MM.1S (cell line): ENCODE data around the gene POMC.

ENCODE experiments used
- DNase-seq: peaks from one replicate; pipeline ENCODE4 v3.0.0-alpha.2; 2015
- H2AFZ ChIP-seq: fragments of 300-600 bp; sonication (generic); 2 replicates; pipeline ENCODE4 v1.6.0; 2016; ENCODE audit warnings: antibody characterized with exemption, low read length
- H3F3A ChIP-seq: fragments of 300-600 bp; sonication (generic); 2 replicates; pipeline ENCODE4 v1.6.1; 2016; ENCODE audit warnings: mild to moderate bottlenecking, antibody characterized with exemption, low read length, moderate library complexity, mixed read lengths; ENCODE audit not compliant: insufficient read depth
- H3K27ac ChIP-seq: fragments of 300-600 bp; sonication (generic); 2 replicates; pipeline ENCODE4 v1.5.1; 2016; ENCODE audit warnings: mild to moderate bottlenecking, low read length
- H3K27me3 ChIP-seq: fragments of 300-600 bp; sonication (generic); replicated peaks from 2 replicates; pipeline ENCODE4 v1.6.0; 2016; ENCODE audit warnings: low read length; ENCODE audit not compliant: insufficient read depth
- H3K36me3 ChIP-seq: fragments of 300-600 bp; sonication (generic); replicated peaks from 2 replicates; pipeline ENCODE4 v1.6.1; 2016; ENCODE audit warnings: mild to moderate bottlenecking, low read length, mixed read lengths; ENCODE audit not compliant: insufficient read depth
- H3K4me1 ChIP-seq: fragments of 300-600 bp; sonication (generic); 2 replicates; pipeline ENCODE4 v1.6.1; 2016; ENCODE audit warnings: low read length, mixed read lengths
- H3K4me2 ChIP-seq: fragments of 300-600 bp; sonication (generic); 2 replicates; pipeline ENCODE4 v1.6.0; 2016; ENCODE audit warnings: low read depth, low read length
- H3K4me3 ChIP-seq: fragments of 300-600 bp; sonication (generic); 2 replicates; pipeline ENCODE4 v1.5.1; 2016; ENCODE audit warnings: low read length, mixed read lengths
- H3K79me2 ChIP-seq: fragments of 300-600 bp; sonication (generic); 2 replicates; pipeline ENCODE4 v1.6.1; 2016; ENCODE audit warnings: mixed run types, low read length, mixed read lengths
- H3K9ac ChIP-seq: fragments of 300-600 bp; sonication (generic); 2 replicates; pipeline ENCODE4 v1.6.1; 2016; ENCODE audit warnings: low read length, mixed read lengths
- H3K9me2 ChIP-seq: fragments of 300-600 bp; sonication (generic); replicated peaks from 2 replicates; pipeline ENCODE4 v1.6.1; 2016; ENCODE audit warnings: mild to moderate bottlenecking, low read length, mixed read lengths; ENCODE audit not compliant: insufficient read depth
- H3K9me3 ChIP-seq: fragments of 300-600 bp; sonication (generic); replicated peaks from 2 replicates; pipeline ENCODE4 v1.6.1; 2016; ENCODE audit warnings: mild to moderate bottlenecking, low read length, mixed read lengths; ENCODE audit not compliant: insufficient read depth
- H4K20me1 ChIP-seq: fragments of 300-600 bp; sonication (generic); 2 replicates; pipeline ENCODE4 v1.6.1; 2016; ENCODE audit warnings: mild to moderate bottlenecking, low read length, moderate library complexity, mixed read lengths; ENCODE audit not compliant: insufficient read depth
- EZH2 ChIP-seq: fragments of 300-600 bp; sonication (generic); optimal IDR thresholded peaks from 2 replicates; pipeline ENCODE3; 2017; ENCODE audit warnings: low read depth, mild to moderate bottlenecking, antibody characterized with exemption, low read length, mixed read lengths
- EZH2phosphoT487 ChIP-seq: fragments of 300-600 bp; sonication (generic); IDR thresholded peaks from 2 replicates; pipeline ENCODE4 v1.6.1; 2018; ENCODE audit warnings: antibody characterized with exemption, low read length
- TF ChIP-seq, protein P1 (sequence below): fragments of 300-600 bp; sonication (generic); IDR thresholded peaks from 2 replicates; pipeline ENCODE4 v1.5.1; 2016; ENCODE audit warnings: antibody characterized with exemption, low read length, mixed read lengths

Gene POMC

DNA sequence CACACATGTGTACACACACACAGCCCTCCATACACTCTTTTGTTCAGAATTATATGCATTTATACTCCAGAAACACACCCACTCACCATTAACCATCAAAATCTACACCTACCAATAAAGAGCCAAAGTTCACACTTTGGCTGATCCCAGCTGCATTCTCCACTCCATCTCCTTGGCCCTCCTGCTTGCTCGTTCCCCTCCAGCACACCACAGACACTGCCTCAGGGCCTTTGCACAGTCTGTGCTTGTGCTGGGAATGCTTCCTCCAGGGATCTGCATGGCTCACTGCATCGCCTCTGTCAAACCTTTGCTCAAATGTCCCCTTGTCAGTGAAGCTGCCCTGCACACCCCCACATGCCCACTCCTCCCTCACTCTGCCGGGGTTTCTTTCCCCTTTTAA is 46.0 kb downstream of the POMC start:
- no peak overlapping the region for H3K9ac ChIP-seq
- H3K9me3 ChIP-seq, result no peaks in the 10 kb centered on the region
- no peak for TF ChIP-seq EZH2
- TF ChIP-seq, protein P1, sequence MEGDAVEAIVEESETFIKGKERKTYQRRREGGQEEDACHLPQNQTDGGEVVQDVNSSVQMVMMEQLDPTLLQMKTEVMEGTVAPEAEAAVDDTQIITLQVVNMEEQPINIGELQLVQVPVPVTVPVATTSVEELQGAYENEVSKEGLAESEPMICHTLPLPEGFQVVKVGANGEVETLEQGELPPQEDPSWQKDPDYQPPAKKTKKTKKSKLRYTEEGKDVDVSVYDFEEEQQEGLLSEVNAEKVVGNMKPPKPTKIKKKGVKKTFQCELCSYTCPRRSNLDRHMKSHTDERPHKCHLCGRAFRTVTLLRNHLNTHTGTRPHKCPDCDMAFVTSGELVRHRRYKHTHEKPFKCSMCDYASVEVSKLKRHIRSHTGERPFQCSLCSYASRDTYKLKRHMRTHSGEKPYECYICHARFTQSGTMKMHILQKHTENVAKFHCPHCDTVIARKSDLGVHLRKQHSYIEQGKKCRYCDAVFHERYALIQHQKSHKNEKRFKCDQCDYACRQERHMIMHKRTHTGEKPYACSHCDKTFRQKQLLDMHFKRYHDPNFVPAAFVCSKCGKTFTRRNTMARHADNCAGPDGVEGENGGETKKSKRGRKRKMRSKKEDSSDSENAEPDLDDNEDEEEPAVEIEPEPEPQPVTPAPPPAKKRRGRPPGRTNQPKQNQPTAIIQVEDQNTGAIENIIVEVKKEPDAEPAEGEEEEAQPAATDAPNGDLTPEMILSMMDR, result no peak
- TF ChIP-seq EZH2phosphoT487, result no peak
- no peaks in the 10 kb centered on the region for H4K20me1 ChIP-seq
- no peak overlapping the region for H3K4me3 ChIP-seq
- H3K27me3 ChIP-seq, result no peaks in the 10 kb centered on the region
- H3K36me3 ChIP-seq, result no peaks in the 10 kb centered on the region
- no peaks in the 10 kb centered on the region for H3F3A ChIP-seq
- no peak overlapping the region for H2AFZ ChIP-seq
- no peaks in the 10 kb centered on the region for H3K4me1 ChIP-seq
- no peak overlapping the region for H3K27ac ChIP-seq
- no peak for DNase-seq
- H3K4me2 ChIP-seq, result no peak overlapping the region
- H3K79me2 ChIP-seq, result no peaks in the 10 kb centered on the region
- no peaks in the 10 kb centered on the region for H3K9me2 ChIP-seq

DNA sequence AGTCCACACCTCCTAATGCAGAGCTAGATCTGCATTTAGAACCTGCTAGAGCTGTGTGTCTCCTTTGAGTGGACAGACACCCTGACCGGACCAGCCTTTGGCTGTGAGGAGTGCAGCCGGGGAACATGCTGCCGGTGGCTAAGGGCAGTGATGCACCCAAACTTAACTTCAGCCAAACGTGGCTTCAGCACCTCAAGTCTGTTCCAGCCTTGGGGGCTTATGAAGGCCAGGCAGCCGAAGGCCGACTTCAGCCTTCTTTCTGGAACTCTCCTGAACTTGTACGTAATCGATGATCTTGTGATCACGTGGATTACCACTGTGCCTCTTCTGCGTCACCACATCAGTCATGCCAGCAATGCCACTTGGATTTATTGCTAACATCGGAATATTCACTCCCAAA is 49.1 kb downstream of the POMC start:
- H3K79me2 ChIP-seq, result no peaks in the 10 kb centered on the region
- H3K36me3 ChIP-seq, result no peaks in the 10 kb centered on the region
- no peak overlapping the region for H3K4me2 ChIP-seq
- DNase-seq, result no peak
- H3K4me1 ChIP-seq, result no peaks in the 10 kb centered on the region
- H2AFZ ChIP-seq, result no peak overlapping the region
- H3F3A ChIP-seq, result no peaks in the 10 kb centered on the region
- TF ChIP-seq, protein P1, result no peak
- TF ChIP-seq EZH2phosphoT487 (no peak), EZH2 (no peak)
- H3K9ac ChIP-seq, result no peak overlapping the region
- H3K27me3 ChIP-seq, result no peaks in the 10 kb centered on the region
- H3K4me3 ChIP-seq, result no peak overlapping the region
- no peaks in the 10 kb centered on the region for H3K9me3 ChIP-seq
- H4K20me1 ChIP-seq, result no peaks in the 10 kb centered on the region
- no peaks in the 10 kb centered on the region for H3K9me2 ChIP-seq
- H3K27ac ChIP-seq, result no peak overlapping the region

DNA sequence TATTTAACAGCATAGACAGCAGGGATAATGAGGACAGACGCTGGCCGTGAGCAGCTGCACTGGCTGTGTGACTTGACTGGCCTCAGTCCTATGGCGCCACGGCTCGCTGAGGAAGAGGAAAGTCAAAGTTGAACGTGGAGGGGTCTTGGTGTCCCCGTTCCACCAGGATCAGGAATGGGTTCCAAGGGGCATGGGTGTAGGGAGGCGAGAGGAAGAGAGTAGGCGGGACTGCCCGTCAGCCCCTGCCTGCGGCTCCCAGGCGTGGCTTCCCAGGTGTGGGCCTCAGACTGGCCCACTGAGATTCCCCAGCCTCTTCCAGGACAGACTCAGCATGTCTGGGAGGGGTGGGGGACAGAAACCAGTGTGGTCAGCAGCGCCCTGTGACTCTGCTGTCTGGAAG is 51.4 kb downstream of the POMC start:
- no peak for DNase-seq
- Histone ChIP-seq H3K27ac (no peak overlapping the region), H3K4me3 (no peak overlapping the region), H3K4me1 (no peaks in the 10 kb centered on the region), H4K20me1 (no peaks in the 10 kb centered on the region), H3K9me3 (no peaks in the 10 kb centered on the region), H3K9me2 (no peaks in the 10 kb centered on the region), H3K9ac (no peak overlapping the region), H3K27me3 (no peaks in the 10 kb centered on the region), H3K4me2 (no peak overlapping the region), H3F3A (no peaks in the 10 kb centered on the region), H2AFZ (no peak overlapping the region), H3K36me3 (no peaks in the 10 kb centered on the region), H3K79me2 (no peaks in the 10 kb centered on the region)
- TF ChIP-seq EZH2phosphoT487 (no peak), EZH2 (no peak)
- TF ChIP-seq, protein P1, result no peak

DNA sequence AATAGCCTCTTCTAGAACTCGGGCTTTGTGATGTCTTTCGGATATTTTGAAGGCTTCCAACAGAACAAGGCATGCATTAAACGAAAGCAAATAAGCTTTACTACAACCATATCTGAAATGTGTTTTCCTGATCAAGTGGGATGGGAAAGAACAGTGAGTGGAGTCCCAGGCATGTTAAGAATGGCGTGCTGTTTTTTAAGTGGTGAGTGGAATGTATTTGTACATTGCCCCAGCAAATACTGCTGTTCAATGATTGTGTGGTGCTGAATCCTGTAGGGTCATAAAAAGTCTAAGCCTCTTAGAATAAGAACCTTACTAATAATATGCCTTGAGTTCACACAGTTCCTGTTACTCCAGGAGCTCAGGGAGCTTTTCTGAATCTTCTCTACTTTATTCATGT is 52.5 kb downstream of the POMC start:
- Histone ChIP-seq H3K27me3 (no peaks in the 10 kb centered on the region), H3K79me2 (no peaks in the 10 kb centered on the region), H3K9me2 (no peaks in the 10 kb centered on the region), H4K20me1 (no peaks in the 10 kb centered on the region), H3K36me3 (no peaks in the 10 kb centered on the region), H3K9ac (no peak overlapping the region), H3K4me1 (no peaks in the 10 kb centered on the region), H2AFZ (no peak overlapping the region), H3K27ac (no peak overlapping the region), H3K9me3 (no peaks in the 10 kb centered on the region), H3F3A (no peaks in the 10 kb centered on the region), H3K4me2 (no peak overlapping the region), H3K4me3 (no peak overlapping the region)
- TF ChIP-seq EZH2phosphoT487 (no peak), EZH2 (no peak)
- TF ChIP-seq, protein P1, result no peak
- no peak for DNase-seq
